Neural cell (in vitro differentiated cells): ENCODE measurements around the gene TAOK3. TPM values are rescaled to one million over a fixed set of nuclear protein-coding genes. Genes with fewer than 3 reads are reported as not detected.
"Not testable (repeated sequence)": the region's sequence is repeated elsewhere in the genome, so short reads cannot be mapped to it uniquely, and the experiment has no call there.

Experiments used
- H2AFZ ChIP-seq: fragments of 200-600, 300-800 bp; sonication (generic), shearing (Covaris generic); 2 replicates; pipeline ENCODE4 v1.6.0; 2014; ENCODE audit warnings: low read depth, mild to moderate bottlenecking, antibody characterized with exemption, low read length, moderate library complexity
- H3F3A ChIP-seq: fragments of 200-600 bp; shearing (Covaris generic); 2 replicates; pipeline ENCODE4 v1.6.1; 2016; ENCODE audit warnings: mild to moderate bottlenecking, moderate library complexity, mixed read lengths, antibody characterized with exemption, low read length; ENCODE audit not compliant: insufficient read depth, poor library complexity, severe bottlenecking
- H3K27ac ChIP-seq: fragments of 200-600, 300-800 bp; sonication (generic), shearing (Covaris generic); 2 replicates; pipeline ENCODE4 v1.5.1; 2014; ENCODE audit warnings: mild to moderate bottlenecking, low read length, moderate library complexity
- H3K27me3 ChIP-seq: fragments of 300-800, 200-600 bp; sonication (generic), shearing (Covaris generic); 2 replicates; pipeline ENCODE4 v1.6.0; 2014; ENCODE audit warnings: mild to moderate bottlenecking, low read depth, low read length, moderate library complexity; ENCODE audit not compliant: insufficient read depth
- H3K36me3 ChIP-seq: fragments of 300-800, 200-600 bp; sonication (generic), shearing (Covaris generic); 2 replicates; pipeline ENCODE4 v1.5.1; 2014; ENCODE audit warnings: mild to moderate bottlenecking, antibody characterized with exemption, low read length, moderate library complexity; ENCODE audit not compliant: insufficient read depth
- H3K4me2 ChIP-seq: fragments of 300-800, 200-600 bp; sonication (generic), shearing (Covaris generic); 2 replicates; pipeline ENCODE4 v1.6.0; 2014; ENCODE audit warnings: mild to moderate bottlenecking, low read length
- H3K4me3 ChIP-seq: fragments of 300-800, 200-600 bp; sonication (generic), shearing (Covaris generic); 2 replicates; pipeline ENCODE4 v1.5.1; 2014; ENCODE audit warnings: mild to moderate bottlenecking, low read length, moderate library complexity
- H3K79me2 ChIP-seq: fragments of 200-600 bp; shearing (Covaris generic); replicated peaks from 2 replicates; pipeline ENCODE4 v1.6.0; 2014; ENCODE audit warnings: mild to moderate bottlenecking, low read length, moderate library complexity; ENCODE audit not compliant: insufficient read depth
- H3K9ac ChIP-seq: fragments of 300-800, 200-600 bp; sonication (generic), shearing (Covaris generic); 2 replicates; pipeline ENCODE4 v1.6.1; 2016; ENCODE audit warnings: mild to moderate bottlenecking, low read length, mixed read lengths
- H3K9me2 ChIP-seq: fragments of 200-600 bp; shearing (Covaris generic); 2 replicates; pipeline ENCODE4 v1.6.1; 2016; ENCODE audit warnings: mild to moderate bottlenecking, low read length, mixed read lengths; ENCODE audit not compliant: insufficient read depth
- H3K9me3 ChIP-seq: fragments of 200-600, 300-800 bp; sonication (generic), shearing (Covaris generic); 2 replicates; pipeline ENCODE4 v1.6.1; 2016; ENCODE audit warnings: mild to moderate bottlenecking, mixed run types, low read length, moderate library complexity, mixed read lengths
- H4K20me1 ChIP-seq: fragments of 200-600 bp; shearing (Covaris generic); 2 replicates; pipeline ENCODE4 v1.6.1; 2016; ENCODE audit warnings: mild to moderate bottlenecking, mixed run types; ENCODE audit not compliant: insufficient read depth
- EP300 ChIP-seq: fragments of 450-650 bp; conservative IDR thresholded peaks from 2 replicates; pipeline ENCODE4 v1.6.1; 2014; ENCODE audit warnings: antibody characterized with exemption, mild to moderate bottlenecking, moderate library complexity; ENCODE audit not compliant: poor library complexity, severe bottlenecking
- EZH2 ChIP-seq: fragments of 200-600, 300-800 bp; shearing (Covaris generic), sonication (generic); IDR thresholded peaks from 2 replicates; pipeline ENCODE4 v1.6.1; 2014; ENCODE audit warnings: antibody characterized with exemption, low read length, borderline replicate concordance, mild to moderate bottlenecking; ENCODE audit not compliant: insufficient read depth, poor library complexity, severe bottlenecking
- MXI1 ChIP-seq: fragments of 450-650 bp; conservative IDR thresholded peaks from 2 replicates; pipeline ENCODE4 v1.6.1; 2014; ENCODE audit warnings: antibody characterized with exemption, mild to moderate bottlenecking; ENCODE audit not compliant: poor library complexity, severe bottlenecking
- POLR2AphosphoS5 ChIP-seq: IDR thresholded peaks from 2 replicates; pipeline ENCODE4 v1.6.1; 2012
- RAD21 ChIP-seq: fragments of 450-650 bp; conservative IDR thresholded peaks from 2 replicates; pipeline ENCODE4 v1.6.1; 2014; ENCODE audit warnings: antibody characterized with exemption, mild to moderate bottlenecking, moderate library complexity
- SMC3 ChIP-seq: fragments of 450-650 bp; conservative IDR thresholded peaks from 2 replicates; pipeline ENCODE4 v1.6.1; 2014; ENCODE audit warnings: antibody characterized with exemption, mild to moderate bottlenecking, moderate library complexity; ENCODE audit not compliant: poor library complexity
- TAF1 ChIP-seq: IDR thresholded peaks from 2 replicates; pipeline ENCODE4 v1.6.1; 2012; ENCODE audit warnings: low read depth
- polyA plus RNA-seq: library from polyadenylated mRNA; depleted of rRNA; stranded (reverse); fragments of >200 nt; gene quantifications from 2 replicates; pipeline ENCODE4 v1.2.3, GENCODE V29; 2014
- TF ChIP-seq, protein P1 (sequence below): fragments of 450-650 bp; IDR thresholded peaks from 2 replicates; pipeline ENCODE4 v1.5.1; 2014; ENCODE audit warnings: antibody characterized with exemption, mild to moderate bottlenecking, moderate library complexity; ENCODE audit not compliant: poor library complexity, severe bottlenecking
- TF ChIP-seq, protein P2 (sequence below): IDR thresholded peaks from 2 replicates; pipeline ENCODE4 v1.6.1; 2012; ENCODE audit warnings: borderline replicate concordance

Gene TAOK3
- polyA plus RNA-seq, 1 donor from 2014 or later, result 148 TPM

DNA sequence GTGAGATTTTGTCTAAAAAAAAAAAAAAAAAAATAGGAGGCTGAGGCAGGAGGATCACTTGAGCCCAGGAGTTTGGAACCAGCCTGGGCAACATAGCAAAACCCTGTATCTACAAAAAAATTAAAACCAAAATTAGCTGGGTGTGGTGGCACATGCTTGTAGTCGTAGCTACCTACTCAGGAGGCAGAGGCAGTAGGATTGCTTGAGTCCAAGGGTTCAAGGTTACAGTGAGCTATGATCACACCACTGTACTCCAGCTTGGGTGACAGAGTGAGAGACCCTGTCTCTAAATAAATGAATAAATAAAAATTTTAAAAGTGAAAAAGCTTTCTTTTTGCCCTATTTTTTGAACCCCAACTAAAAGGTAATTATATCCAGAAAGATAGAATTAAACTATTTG lies 123.2 kb downstream of the TAOK3 start:
- Histone ChIP-seq H3K27me3 (no peaks in the 10 kb centered on the region), H2AFZ (no peak overlapping the region), H3K4me3 (no peak overlapping the region), H3K79me2 (no peaks in the 10 kb centered on the region), H4K20me1 (no peaks in the 10 kb centered on the region), H3K9me2 (no peaks in the 10 kb centered on the region), H3K27ac (no peak overlapping the region), H3K9ac (no peak overlapping the region), H3K4me2 (no peak overlapping the region), H3F3A (no peaks in the 10 kb centered on the region), H3K9me3 (no peaks in the 10 kb centered on the region), H3K36me3 (no peaks in the 10 kb centered on the region)
- no peak for TF ChIP-seq EP300
- TF ChIP-seq, protein P1, sequence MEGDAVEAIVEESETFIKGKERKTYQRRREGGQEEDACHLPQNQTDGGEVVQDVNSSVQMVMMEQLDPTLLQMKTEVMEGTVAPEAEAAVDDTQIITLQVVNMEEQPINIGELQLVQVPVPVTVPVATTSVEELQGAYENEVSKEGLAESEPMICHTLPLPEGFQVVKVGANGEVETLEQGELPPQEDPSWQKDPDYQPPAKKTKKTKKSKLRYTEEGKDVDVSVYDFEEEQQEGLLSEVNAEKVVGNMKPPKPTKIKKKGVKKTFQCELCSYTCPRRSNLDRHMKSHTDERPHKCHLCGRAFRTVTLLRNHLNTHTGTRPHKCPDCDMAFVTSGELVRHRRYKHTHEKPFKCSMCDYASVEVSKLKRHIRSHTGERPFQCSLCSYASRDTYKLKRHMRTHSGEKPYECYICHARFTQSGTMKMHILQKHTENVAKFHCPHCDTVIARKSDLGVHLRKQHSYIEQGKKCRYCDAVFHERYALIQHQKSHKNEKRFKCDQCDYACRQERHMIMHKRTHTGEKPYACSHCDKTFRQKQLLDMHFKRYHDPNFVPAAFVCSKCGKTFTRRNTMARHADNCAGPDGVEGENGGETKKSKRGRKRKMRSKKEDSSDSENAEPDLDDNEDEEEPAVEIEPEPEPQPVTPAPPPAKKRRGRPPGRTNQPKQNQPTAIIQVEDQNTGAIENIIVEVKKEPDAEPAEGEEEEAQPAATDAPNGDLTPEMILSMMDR, result no peak
- TF ChIP-seq SMC3, result no peak
- no peak for TF ChIP-seq POLR2AphosphoS5

GRCh38 chr12:118245886-118246285 lies 126.8 kb downstream of the TAOK3 start:
- H3K9me3 ChIP-seq, H3K27me3 ChIP-seq, H3K36me3 ChIP-seq, H3K4me3 ChIP-seq, H3F3A ChIP-seq, H3K4me2 ChIP-seq, H3K9ac ChIP-seq, H3K79me2 ChIP-seq, H3K9me2 ChIP-seq, H3K27ac ChIP-seq, H4K20me1 ChIP-seq, H2AFZ ChIP-seq: not testable (repeated sequence)

DNA sequence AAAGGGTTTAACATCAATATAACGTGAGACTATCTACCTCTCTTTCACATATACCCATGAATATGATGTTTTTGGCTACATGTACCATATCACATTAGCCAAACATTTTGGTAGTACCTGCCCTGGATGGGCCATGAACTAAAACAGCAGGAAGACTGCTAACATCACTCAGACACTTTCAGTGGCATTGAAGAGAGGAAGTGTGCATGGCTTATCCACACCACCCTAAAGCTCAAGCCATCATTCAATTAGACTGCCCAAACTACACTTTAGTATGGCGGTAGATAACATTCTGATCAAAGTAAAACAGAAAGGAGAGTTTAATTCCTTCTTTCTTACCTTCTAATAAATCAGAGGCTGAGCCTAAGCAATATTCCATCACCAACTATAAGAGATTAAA lies 133.8 kb downstream of the TAOK3 start:
- no peak overlapping the region for H3K4me2 ChIP-seq
- H3K9ac ChIP-seq, result no peak overlapping the region
- H2AFZ ChIP-seq, result no peak overlapping the region
- H3K9me2 ChIP-seq, result no peaks in the 10 kb centered on the region
- no peak overlapping the region for H3K27ac ChIP-seq
- no peak overlapping the region for H3K4me3 ChIP-seq
- no peaks in the 10 kb centered on the region for H3K27me3 ChIP-seq
- no peaks in the 10 kb centered on the region for H3K36me3 ChIP-seq
- TF ChIP-seq POLR2AphosphoS5 (no peak), SMC3 (no peak), TAF1 (no peak), MXI1 (no peak), EZH2 (no peak)
- H3K79me2 ChIP-seq, result no peaks in the 10 kb centered on the region
- no peaks in the 10 kb centered on the region for H4K20me1 ChIP-seq
- no peaks in the 10 kb centered on the region for H3K9me3 ChIP-seq
- H3F3A ChIP-seq, result no peaks in the 10 kb centered on the region

GRCh38 chr12:118237908-118238307 lies 134.8 kb downstream of the TAOK3 start:
- Histone ChIP-seq H3K27me3 (no peaks in the 10 kb centered on the region), H3F3A (no peaks in the 10 kb centered on the region), H3K79me2 (no peaks in the 10 kb centered on the region), H3K4me3 (no peak overlapping the region), H3K27ac (no peak overlapping the region), H2AFZ (no peak overlapping the region), H3K4me2 (no peak overlapping the region), H3K9me2 (no peaks in the 10 kb centered on the region), H3K9me3 (no peaks in the 10 kb centered on the region), H4K20me1 (no peaks in the 10 kb centered on the region), H3K36me3 (no peaks in the 10 kb centered on the region), H3K9ac (no peak overlapping the region)
- TF ChIP-seq SMC3 (no peak), TAF1 (no peak), EP300 (no peak), MXI1 (no peak), RAD21 (no peak), EZH2 (no peak), POLR2AphosphoS5 (no peak)
- TF ChIP-seq, protein P2, sequence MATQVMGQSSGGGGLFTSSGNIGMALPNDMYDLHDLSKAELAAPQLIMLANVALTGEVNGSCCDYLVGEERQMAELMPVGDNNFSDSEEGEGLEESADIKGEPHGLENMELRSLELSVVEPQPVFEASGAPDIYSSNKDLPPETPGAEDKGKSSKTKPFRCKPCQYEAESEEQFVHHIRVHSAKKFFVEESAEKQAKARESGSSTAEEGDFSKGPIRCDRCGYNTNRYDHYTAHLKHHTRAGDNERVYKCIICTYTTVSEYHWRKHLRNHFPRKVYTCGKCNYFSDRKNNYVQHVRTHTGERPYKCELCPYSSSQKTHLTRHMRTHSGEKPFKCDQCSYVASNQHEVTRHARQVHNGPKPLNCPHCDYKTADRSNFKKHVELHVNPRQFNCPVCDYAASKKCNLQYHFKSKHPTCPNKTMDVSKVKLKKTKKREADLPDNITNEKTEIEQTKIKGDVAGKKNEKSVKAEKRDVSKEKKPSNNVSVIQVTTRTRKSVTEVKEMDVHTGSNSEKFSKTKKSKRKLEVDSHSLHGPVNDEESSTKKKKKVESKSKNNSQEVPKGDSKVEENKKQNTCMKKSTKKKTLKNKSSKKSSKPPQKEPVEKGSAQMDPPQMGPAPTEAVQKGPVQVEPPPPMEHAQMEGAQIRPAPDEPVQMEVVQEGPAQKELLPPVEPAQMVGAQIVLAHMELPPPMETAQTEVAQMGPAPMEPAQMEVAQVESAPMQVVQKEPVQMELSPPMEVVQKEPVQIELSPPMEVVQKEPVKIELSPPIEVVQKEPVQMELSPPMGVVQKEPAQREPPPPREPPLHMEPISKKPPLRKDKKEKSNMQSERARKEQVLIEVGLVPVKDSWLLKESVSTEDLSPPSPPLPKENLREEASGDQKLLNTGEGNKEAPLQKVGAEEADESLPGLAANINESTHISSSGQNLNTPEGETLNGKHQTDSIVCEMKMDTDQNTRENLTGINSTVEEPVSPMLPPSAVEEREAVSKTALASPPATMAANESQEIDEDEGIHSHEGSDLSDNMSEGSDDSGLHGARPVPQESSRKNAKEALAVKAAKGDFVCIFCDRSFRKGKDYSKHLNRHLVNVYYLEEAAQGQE, result no peak
- TF ChIP-seq, protein P1, result no peak
